HG03432 (cell line): ENCODE data around the gene PPP1R36.
"Not testable (repeated sequence)": the region's sequence is repeated elsewhere in the genome, so short reads cannot be mapped to it uniquely, and the experiment has no call there.

ENCODE experiments used
- ATAC-seq: cut with Tn5 transposase; IDR thresholded peaks from one replicate; pipeline ENCODE4 v1.9.1; 2021; ENCODE audit warnings: mild to moderate bottlenecking, moderate library complexity; ENCODE audit not compliant: unreplicated experiment

Gene PPP1R36

GRCh38 chr14:64549791-64550620 lies at the start of gene PPP1R36:
Gene PPP1R36, plus strand, starts transcription at chr14:64549961. Its CDS starts 37 bp downstream, at chr14:64549998.
- peak; percentile 49 for ATAC-seq

GRCh38 chr14:64500088-64500487 lies 49.7 kb upstream of the PPP1R36 start:
- no peak for ATAC-seq

- ATAC-seq, result no peak
Observed at GRCh38 chr14:64501411-64502171, 48.2 kb upstream of the PPP1R36 start.

- ATAC-seq, result no peak
Observed at GRCh38 chr14:64502456-64502855, 47.3 kb upstream of the PPP1R36 start.

- no peak for ATAC-seq
Observed at GRCh38 chr14:64502887-64503433, 46.8 kb upstream of the PPP1R36 start.

DNA sequence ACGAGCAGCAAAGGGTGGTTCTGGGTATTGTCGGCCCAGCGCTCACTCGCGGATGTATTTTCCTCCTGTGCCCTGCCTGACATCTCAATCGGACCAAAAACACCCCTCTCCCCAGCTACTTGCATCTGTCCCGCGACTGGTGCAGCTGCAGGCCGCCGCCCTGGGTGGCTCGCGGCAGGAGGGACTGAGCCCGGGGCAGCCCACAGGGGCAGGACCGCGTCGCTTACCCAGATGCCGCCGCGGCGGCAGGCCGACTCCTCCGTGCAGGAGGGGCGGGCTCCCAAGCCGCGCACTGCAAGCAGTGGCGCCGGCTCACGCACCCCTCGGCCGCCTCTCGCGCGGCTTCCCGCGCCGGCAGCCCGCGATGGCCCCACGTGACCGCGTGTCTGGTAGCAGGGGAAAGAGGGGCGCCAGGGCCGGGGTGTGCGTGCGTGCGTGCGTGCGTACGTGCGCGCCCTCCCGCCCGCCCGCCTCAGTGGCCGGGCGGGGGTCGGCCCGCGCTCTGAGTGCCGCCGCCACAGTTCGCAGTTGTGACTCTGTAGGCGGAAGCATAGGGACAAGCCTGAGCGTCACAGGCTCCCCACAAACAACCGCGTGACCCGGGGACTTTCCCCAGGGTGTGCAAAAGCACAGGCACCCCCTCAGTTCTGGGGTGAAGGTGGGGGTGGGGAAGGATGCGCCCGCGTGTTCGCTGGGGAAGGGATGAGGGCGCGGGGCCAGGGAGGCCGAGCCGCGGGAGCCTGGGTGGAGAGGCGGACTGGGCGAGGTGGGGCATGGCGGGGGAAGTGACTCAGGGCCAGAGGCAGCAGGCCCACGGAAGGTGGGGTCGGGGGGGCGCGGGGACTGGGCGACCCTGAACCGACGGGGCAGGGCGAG lies 46.1 kb upstream of the PPP1R36 start, which contains the start of gene ZBTB25:
TSS of gene ZBTB25 (minus strand) at position 405 of the 876 bp plus-strand sequence. CDS start 13,305 bp downstream, outside the sequence.
- ATAC-seq, result peak; percentile 69

GRCh38 chr14:64504310-64504896 lies 45.4 kb upstream of the PPP1R36 start, which contains the start of gene ZBTB1:
Gene ZBTB1, plus strand, starts transcription at chr14:64504770. Its CDS starts 16,735 bp downstream, at chr14:64521505.
- ATAC-seq, result peak; percentile 27

- ATAC-seq, result peak; percentile 33
Observed at GRCh38 chr14:64504897-64505794, 44.6 kb upstream of the PPP1R36 start.

DNA sequence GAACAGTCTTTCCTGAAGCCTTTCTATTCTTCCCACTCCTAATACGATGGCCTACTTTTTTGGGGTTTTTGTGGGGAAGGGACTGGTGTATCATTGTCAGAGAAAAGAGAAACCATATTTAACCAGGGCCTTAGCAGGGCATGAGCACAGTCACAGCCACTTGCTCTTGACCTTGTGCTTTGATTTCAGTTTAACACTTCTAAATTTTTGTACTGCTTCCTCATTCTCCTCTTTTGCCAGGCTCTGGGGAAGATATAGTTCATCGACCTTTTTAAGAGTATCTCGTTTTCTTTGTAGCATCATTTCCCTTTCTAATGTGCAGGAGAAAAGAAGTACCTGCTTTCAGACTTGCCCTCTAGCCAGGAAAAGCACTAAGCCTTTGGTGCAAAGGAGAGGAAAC lies 43.0 kb upstream of the PPP1R36 start:
- no peak for ATAC-seq

- ATAC-seq, result no peak
Observed at GRCh38 chr14:64507376-64508156, 42.2 kb upstream of the PPP1R36 start.

GRCh38 chr14:64508215-64508776 lies 41.5 kb upstream of the PPP1R36 start:
- ATAC-seq, result peak; percentile 6

DNA sequence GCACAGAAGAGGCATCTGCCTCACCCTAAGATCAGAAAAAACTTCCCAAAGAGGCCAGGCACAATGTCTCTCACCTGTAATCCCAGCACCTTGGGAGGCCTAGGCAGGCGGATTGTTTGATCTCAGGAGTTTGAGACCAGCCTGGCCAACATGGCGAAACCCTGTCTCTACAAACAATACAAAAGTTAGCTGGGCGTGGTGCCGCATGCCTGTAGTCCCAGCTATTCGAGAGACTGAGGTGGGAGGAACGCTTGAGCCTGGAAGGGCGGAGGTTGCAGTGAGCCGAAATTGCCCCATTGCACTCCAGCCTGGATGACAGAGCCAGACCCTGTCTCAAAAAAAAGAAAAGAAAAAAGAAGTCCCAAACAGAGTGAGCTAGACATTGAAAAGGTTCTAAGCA lies 40.7 kb upstream of the PPP1R36 start:
- ATAC-seq, result no peak

GRCh38 chr14:64510825-64511671 lies 38.7 kb upstream of the PPP1R36 start:
- no peak for ATAC-seq

- no peak for ATAC-seq
Observed at GRCh38 chr14:64513271-64513670, 36.5 kb upstream of the PPP1R36 start.

DNA sequence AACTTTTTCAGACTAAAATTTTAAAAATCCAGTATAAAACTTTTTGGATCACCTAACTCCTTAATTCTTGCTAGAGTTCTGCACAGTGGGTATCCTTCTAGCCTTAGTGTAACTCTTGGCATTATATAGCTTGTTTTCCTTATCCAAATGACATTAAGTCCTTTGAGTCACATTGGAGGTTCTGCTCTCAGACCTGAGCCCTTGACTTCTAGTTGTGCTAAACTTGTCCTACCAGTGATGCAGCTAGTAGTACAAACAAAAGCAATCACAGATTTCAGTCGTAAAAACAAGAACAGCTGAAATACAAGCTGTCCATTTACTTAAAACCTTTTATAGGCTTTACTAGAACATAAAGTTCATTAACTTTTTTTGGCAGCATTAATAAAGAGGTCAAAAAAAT lies 34.7 kb upstream of the PPP1R36 start:
- ATAC-seq, result no peak

- no peak for ATAC-seq
Observed at GRCh38 chr14:64516969-64517368, 32.8 kb upstream of the PPP1R36 start.

DNA sequence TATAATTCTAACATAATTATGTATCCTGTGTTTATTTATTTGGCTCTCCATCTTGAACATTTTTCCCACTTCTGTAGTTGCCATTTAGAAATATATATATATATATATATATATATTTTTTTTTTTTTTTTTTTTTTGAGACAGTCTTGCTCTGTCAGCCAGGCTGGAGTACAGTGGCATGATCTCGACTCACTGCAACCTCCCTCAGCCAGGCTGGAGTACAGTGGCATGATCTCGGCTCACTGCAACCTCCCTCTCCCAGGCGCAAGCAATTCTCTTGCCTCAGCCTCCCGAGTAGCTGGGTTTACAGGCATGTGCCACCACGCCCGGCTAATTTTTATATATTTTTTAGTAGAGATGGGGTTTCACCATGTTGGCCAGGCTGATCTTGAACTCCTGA lies 32.1 kb upstream of the PPP1R36 start:
- not testable (repeated sequence) for ATAC-seq
